Smooth muscle cell of the brain vasculature (primary cell): ENCODE measurements around the gene CSRNP2.
"Not testable (repeated sequence)": the region's sequence is repeated elsewhere in the genome, so short reads cannot be mapped to it uniquely, and the experiment has no call there.

ENCODE experiments used
- DNase-seq: peaks from one replicate; pipeline ENCODE4 v3.0.0-alpha.2; 2012; ENCODE audit warnings: low read depth, low spot score

The CSRNP2 gene, protein sequence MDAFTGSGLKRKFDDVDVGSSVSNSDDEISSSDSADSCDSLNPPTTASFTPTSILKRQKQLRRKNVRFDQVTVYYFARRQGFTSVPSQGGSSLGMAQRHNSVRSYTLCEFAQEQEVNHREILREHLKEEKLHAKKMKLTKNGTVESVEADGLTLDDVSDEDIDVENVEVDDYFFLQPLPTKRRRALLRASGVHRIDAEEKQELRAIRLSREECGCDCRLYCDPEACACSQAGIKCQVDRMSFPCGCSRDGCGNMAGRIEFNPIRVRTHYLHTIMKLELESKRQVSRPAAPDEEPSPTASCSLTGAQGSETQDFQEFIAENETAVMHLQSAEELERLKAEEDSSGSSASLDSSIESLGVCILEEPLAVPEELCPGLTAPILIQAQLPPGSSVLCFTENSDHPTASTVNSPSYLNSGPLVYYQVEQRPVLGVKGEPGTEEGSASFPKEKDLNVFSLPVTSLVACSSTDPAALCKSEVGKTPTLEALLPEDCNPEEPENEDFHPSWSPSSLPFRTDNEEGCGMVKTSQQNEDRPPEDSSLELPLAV

DNA sequence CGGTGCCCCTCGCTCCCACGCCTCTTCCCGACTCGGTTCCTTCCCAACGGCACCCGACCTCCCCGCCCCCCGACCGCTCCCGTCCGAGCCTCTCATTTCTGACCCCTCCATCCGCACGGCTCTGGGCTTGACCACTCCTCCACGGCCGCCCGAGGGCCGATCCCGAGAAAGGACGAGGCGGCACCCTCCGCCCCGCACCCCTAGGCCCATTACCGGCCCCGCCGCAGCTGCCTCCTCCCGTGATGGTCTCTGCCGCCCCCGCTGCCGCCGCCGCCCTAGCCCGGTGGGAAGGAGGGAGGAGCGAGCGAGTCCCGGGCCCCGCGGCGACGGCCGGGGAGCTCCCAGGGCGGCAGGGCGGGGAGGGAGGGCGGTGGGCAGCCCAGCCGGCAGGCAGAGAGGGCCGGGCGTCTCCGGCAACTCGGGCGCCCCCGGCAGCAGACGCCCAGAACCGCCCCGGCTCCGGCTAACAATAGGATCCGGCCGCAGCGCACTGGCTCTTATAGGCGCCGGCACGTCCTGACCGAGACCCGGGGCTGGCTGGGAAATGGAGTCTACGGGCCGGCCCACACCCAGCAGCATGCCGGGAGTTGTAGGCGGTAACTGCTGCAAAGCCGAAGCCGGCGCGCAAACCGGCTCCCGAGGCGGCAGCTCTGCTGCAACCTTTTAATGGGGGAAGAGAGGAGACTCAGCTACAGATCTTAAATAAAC, at the start of gene CSRNP2:
CSRNP2 (minus strand) TSS at position 471 of the 708 bp plus-strand sequence. CDS start 7,035 bp downstream, outside the sequence.
- DNase-seq: peak; percentile 88

DNA sequence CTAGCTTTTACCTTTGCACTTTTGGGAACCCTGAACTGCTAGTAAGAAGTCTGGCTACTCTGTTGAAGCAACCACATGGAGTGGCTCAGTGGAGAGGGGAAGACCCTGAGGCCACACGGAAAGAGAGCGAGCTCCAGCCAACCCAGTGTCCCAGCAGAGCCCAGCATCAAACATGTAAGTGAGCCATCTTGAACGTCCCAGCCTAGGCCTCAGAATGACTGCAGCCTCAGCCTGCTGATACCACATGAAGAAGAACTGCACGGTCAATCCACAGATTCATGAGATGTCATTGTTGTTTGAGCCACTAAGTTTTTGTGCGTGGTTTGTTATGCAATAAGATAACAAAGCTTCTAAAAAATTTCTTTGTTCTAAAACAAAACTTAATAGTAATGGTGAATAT, 49.3 kb upstream of the CSRNP2 start:
- no peak for DNase-seq

DNA sequence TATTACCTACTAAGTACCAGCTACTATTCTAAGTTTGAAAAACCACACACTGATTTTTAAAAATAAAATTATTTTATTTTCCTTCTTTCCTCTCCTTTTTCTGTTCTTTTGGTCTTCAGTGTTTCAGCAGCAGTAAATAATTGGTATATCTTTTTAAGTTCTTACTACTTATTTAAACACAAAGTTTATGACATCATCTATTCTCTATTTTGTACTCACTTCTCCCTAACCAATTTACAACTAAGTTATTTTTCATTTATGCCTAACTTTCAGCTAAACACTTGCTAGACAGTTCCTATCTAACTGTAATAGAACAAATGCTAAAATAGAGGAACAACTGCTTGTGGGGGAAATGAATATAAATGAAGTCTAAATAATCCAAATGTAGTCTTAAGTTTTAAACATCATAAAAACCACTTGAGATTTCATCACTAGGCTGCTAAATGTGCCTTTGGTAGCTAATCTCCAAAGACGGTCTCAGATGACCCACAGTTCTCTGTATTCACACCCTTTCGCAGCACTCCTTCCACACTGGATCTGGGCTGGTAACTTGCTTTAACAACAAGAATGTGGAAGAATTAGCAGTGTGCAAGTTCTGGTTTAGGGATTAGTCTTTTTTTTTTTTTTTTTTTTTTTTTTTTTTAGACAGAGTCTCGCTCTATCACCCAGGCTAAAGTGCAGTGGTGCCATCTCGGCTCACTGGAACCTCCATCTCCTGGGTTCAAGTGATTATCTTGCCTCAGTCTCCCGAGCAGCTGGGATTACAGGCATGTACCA, 48.5 kb upstream of the CSRNP2 start:
- DNase-seq: no peak

DNA sequence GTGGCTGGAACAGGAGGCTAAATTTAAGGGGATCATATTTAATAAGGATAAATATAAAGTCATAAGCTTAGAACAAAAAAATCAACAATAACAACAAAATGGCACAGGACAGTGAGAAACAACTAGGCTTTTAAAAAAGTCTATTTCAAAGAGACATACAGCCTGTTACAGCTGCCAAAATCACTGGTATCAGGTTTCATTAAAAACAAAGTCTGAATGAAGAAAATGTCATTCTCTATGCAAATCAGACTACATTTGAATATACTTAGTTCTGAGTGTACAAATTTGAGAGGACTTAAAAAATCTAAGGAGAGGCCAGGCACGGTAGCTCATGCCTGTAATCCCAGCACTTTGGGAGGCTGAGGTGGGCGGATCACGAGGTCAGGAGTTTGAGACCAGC, 45.5 kb upstream of the CSRNP2 start:
- no peak for DNase-seq

DNA sequence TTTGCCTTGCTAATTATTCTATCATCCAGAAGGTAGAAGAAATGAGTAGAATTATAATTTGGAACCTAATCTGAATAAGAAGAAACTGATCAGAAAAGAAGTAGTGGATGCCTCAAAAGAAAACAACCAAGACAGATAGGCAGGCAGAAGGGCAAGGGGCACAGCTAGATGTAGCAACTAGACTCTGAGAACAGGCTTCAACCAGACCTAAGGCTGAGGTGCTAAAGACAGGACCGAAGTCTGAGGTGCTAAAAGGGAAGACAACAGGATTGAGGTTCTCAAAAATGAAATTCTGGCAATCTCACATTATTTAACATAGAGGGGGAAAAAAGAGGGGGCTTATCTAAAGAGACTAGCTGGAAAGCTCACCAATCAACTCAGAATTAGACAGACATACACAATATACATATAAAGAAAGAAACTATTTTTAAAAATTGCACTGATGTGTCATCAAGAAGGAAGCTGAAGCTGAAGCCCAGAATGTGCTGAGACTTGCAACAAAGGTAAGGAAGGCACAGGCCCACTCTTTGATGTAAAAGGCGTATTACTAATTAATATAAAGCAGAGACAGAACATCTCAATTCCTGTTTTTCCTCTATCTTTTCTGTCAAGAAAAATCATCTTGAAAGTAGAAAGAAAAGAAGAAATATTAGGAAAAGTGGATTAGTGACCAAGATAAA, 43.8 kb upstream of the CSRNP2 start:
- no peak for DNase-seq

DNA sequence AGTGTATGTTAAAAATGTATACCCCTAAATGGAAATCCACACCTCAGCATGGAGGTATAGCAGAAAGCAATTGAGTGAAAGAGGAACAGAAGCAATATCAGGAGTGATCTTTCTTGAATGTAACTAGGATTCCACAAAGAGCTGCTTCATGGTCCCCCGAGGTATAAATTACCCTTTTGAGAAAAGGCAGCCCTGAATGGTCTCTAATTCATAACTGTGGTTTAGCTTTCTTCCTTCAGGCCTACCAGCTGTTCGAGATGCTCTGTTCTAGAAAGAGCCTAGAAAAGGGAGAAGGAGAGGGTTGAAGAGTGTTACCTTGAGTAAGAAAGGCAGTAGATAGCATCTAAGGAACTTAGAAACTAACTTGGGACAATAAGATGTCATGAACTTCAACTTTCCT, 42.9 kb upstream of the CSRNP2 start:
- DNase-seq: no peak

DNA sequence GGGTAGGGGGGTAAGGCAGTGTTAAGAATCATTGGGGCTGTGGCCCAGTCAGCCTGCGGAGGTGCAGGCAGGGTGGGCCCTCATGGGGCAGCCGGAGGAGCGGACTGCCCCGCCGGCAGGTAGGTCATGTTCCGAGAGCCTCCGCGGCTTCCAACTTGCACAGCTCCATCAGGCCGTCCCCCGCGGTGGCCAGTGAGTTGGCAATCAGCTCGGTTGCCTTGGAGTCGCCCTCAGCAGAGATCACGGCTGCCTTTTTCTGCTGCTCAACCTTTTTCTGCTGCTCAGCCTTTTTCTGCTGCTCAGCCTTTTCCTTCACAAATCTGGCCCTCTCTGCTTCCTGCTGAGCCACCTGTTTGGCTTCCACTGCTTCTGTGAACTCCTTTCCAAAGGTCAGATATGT, 41.1 kb upstream of the CSRNP2 start:
- DNase-seq: no peak

DNA sequence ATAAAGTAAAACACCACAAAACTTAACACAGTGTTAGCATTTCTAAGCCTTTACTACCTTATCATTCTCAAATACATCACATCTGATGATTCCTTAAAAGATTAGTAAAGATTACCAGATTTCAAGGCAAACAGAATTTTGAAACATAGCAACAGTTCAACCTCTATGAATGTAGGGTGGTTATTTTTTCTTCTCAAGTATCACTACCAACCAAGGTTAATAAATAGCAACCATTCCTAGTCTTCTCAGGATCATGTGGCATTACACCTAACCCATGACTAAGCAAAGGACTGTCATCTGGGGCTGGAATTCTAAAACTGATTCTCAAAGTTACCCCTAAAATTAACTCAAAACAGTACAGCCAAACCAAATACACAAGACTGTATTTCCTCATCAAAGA, 39.4 kb upstream of the CSRNP2 start:
- DNase-seq: no peak

DNA sequence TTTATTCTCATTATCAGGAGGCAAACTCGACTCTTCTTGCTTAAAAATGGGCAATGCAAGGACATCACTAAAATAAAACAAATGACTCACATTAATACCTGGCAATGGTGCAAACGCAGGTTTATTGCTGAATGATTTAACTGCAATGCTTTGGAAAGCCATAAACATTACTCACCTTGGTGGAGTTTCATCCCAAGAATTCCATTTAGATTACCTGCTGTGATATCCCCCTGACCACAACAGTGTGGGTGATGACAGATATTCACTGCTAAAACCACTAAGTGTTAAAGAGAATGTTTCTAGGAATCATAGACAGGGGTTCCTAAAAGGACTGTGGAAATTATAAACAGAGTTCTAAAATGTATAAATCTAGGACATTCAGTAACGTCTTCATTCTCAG, 35.3 kb upstream of the CSRNP2 start:
- no peak for DNase-seq

DNA sequence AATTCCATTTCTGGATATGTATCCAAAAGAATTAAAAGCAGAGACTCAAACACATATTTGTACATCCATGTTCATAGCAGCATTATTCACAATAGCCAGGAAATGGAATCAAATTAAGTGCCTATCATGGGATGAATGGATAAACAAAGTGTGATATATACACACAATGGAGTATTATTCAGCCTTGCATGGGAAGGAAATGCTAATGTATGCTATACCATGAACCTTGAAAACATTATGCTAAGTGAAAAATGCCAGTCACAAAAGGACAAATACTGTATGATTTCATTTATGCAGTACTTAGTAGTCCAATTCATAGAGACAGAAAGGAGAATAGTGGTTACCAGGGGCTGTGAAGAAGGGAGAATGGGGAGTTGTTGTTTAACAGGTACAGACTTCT, 32.1 kb upstream of the CSRNP2 start:
- no peak for DNase-seq

DNA sequence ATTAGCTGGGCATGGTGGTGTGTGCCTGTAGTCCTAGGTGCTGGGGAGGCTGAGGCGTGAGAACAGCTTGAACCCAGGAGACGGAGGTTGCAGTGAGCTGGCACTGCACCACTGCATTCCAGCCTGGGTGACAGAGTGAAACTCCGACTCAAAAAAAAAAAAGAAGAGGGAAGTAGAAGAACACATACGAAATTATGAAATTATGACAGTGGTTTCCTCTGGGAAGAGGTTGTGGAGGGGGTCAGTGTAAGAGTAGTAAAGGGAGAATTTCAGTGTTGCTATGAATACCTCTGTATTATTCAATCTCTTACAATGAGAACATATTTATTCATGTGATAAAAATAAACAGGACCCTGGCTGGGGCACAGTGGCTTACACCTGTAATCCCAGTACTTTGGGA, 24.7 kb upstream of the CSRNP2 start:
- DNase-seq: no peak

DNA sequence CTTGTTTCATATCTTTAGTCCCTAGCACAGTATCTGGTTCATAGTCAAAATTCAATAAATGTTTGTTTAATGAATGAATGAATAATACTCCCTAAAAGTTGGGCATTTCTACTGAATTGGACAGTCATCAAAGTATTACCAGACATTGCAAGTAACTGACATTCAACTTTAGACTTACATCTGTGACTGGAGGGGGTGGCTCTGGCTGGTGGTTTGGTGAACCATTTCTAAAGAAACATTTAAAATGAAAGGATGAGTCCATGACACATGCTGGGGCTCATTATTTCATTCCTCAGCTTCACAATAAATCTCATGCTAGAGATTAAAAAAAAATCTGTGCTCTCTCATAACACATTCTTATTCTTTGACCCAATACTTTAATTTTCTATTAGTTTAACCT, 20.6 kb upstream of the CSRNP2 start:
- no peak for DNase-seq

DNA sequence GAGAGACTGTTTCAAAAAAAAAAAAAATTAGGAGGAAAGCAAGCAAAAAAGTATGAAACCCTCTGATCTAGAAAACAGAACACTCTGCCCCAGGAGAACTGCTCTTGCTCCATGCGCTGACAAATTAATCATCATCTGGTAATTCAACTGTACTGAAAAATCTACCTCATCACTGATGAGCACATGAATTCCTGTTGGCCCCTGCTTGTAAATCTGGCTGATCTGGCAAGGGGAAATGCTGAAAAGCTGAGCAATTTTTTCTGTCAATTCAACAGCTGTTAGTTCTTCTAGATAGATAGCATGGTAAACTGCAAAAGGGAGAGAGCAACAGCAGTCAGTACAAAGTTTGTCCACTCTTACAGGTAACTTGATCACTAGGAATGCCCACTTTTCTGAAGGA, 15.2 kb upstream of the CSRNP2 start:
- no peak for DNase-seq

DNA sequence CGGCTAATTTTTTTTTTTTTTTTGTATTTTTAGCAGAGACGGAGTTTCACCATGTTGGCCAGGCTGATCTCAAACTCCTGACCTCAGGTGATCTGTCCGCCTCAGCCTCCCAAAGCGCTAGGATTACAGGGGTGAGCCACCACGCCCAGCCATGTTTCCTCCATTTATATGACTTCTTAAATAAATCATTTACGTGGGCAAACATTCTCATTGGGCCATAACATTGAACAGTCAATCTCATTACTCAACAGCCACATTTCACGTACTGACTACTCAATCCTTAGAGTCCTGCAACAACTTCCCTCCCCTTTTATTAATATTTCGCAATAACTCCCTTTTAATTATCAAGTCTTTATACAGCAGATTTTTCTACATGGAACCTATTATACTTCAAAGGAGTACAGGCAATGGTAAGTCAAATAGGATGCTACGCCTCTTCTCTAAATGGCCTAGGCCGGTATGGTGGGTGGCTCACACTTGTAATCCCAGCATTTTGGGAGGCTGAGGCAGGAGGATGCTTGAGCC, 7.4 kb upstream of the CSRNP2 start:
- DNase-seq: no peak

DNA sequence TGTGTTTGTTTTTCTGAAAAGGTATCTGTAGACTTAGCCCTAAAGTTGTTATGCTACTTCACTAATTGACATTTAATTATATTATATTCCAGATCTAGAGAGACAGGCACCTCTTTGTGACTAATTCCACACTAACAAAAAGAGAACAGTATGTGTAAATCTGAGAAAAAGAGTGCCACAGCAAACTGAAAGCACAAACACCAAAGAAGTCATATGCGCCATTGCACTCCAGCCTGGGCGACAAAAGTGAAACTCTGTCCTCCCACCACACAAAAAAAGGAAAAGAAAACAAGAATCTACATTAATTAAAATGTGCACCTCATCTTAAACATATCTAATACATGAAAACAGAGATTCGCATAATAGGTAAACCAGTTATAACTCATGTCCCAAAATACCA, 4.4 kb upstream of the CSRNP2 start:
- DNase-seq: no peak

DNA sequence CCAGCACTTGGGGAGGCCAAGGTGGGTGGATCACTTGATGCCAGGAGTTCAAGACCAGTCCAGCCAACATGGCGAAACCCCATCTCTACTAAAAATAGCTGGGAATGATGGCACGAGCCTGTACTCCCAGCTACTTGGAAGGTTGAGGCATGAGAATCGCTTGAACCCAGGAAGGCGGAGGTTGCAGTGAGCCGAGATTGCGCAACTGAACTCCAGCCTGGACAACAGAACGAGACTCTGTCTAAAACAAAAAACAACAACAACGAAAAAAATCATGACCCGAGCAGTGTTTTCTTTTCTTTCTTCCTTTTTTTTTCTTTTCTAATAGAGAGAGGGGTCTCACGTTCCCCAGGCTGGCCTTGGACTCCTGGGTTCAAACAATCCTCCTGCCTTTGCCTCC, 3.5 kb upstream of the CSRNP2 start:
- no peak for DNase-seq

DNA sequence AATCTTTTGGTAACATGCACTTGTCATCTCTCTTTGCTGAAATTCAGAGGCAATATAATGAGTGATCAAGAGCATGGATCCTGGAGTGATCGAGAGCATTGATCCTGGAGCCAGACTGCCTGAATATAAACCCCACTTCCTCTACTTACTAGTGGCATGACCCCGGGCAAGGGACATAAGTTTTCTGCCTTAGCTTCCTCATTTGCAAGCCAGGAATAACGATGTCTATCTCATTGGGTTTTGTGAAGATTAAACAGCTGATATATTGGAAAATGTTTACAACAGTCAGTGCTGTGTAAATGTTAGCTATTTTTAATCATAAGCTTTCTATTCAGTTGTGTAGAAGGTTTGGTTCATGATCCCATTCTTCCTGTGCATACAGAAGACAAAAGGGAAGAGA, 2.4 kb upstream of the CSRNP2 start:
- DNase-seq: no peak

DNA sequence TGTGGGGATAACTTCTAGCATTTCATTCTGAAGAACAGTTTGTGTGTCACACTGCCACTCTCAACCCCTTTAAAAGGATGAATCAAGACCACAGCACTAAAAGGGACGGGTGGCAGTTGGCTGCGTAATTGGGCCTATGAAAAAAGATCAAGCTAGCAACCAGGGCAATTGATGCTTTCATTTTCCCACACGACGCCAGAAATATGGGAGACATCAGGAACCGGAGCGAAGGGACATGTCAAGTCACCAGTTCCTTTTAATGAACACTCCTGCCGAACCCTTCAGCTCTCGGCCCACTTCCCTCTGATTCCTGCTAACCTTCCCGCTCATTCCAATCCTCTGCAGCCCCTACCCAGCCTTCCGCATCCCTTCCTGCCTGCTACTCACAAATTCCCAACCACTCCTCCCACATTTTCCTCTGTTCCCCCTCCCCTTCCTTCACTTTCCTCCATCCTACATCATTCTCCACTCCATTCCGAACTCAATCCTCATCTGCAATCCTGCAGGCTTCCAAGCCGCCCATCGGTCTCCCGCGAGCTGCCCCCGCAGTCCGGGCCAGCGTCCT, 753 bp downstream of the CSRNP2 start:
- DNase-seq: peak; percentile 10

DNA sequence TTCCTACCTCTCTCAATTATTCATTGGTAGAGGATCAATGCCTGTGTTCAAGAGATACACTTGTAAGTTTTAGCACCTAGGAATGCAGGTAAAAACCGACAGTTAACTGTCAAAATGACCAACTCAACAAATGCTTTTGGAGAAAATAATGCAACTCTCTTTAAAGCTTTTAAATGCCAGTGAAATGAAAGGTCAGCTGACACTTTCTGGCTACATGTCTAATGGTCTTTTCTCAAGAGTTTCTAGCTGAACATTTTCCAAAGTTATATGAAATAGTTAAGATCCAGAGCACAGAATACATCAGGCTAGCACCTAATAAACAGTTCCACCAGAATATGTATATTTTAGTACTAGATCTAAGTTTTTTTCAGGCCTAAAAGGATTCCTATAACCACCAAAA, 2.0 kb downstream of the CSRNP2 start:
- DNase-seq: no peak

DNA sequence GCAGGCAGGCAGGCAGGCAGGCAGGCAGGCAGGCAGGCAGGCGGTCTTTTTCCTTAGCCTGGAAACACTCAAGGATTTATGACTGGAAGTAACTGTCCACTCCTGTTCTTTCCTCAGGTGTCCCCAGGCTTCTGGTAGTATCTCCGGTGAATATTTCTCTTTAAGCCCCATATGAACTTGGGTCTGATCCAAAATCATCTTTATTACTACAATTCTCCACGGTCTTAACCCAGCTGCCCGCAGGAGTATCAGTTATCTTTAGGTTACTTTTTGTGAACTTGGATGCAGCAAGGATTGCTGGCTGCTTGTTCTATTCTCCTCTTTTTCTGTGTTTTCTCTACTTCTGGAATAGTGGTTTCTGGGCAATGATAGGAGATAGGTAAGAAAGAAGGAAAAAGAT, 3.3 kb downstream of the CSRNP2 start:
- no peak for DNase-seq

DNA sequence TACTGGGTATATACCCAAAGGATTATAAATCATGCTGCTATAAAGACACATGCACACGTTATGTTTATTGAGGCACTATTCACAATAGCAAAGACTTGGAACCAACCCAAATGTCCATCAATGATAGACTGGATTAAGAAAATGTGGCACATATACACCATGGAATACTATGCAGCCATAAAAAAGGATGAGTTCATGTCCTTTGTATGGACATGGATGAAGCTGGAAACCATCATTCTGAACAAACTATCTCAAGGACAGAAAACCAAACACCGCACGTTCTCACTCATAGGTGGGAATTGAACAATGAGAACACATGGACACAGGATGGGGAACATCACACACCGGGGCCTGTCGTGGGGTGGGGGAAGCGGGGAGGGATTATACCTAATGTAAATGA, 4.5 kb downstream of the CSRNP2 start:
- not testable (repeated sequence) for DNase-seq
